ENCODE measurements around the gene SKIC8.
"Not testable (repeated sequence)": the region's sequence is repeated elsewhere in the genome, so short reads cannot be mapped to it uniquely, and the experiment has no call there.

SKIC8 gene

DNA sequence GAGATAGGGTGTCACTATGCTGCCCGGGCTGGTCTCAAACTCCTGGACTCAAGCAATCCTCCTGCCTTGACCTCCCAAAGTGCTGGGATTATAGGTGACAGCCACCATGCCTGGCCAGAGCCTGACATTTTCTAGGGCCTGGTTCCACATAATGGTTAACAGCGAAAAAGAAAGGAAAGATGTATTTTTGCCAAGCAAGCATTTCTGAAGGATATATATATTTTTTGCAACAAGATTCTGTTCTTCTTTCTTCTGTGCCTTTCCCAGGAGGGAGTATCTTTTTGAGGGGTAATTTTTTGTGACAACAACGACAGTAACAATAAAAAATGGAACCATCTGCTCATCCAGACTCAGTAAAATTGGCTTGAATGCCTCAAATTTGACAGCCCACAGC lies 43.4 kb downstream of the SKIC8 start:
- no peak for DNase-seq (ENCODE audit: low read depth in 3 of 3)

DNA sequence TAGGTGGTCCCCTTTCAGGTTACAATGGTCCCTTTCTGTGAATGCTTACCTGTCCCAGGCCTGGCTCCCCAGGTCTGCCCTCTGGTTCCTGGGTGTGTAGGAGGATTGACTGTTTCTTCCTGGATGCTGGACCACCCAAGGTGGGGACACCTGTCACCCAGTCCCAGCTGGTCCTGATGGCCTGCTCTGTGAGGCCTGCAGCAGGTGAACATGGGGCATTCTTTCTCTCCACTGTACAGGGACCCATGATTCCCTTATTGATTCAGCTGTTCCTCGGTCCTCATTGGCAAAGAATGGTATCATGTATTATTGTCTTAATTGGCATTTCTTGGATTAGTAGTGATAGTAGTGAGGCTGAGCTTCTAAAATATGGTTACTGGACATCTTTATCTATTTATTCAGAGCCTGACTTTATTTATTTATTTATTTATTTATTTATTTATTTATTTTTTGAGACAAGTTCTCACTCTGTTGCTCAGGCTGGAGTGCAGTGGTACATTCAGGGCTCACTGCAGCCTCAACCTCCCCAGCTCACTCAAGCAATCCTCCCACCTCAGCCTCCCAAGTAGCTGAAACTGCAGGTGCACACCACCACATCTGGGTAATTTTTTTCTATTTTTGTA lies 43.9 kb downstream of the SKIC8 start:
- no peak for DNase-seq (ENCODE audit: low read depth in 3 of 3)

DNA sequence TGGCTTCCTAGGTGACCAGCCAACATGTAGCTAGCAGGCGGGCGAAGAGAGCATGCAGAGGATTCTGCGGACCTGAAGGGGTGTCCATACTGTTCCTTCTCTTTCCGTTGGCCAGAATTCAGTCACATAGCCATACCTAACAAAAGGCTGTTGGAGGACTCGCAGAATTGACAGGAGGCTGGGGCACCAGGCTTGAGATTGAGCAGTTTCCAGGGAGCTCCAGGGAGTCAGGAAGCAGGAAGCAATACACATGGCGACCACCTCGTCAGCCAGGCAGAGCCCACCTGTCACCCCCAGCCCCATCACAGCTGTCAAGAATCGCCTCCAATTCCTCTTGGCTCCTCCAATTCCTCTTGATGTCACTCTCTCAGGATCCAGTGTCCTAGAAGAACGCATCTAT lies 48.3 kb downstream of the SKIC8 start:
- no peak for DNase-seq (ENCODE audit: low read depth in 3 of 3)

DNA sequence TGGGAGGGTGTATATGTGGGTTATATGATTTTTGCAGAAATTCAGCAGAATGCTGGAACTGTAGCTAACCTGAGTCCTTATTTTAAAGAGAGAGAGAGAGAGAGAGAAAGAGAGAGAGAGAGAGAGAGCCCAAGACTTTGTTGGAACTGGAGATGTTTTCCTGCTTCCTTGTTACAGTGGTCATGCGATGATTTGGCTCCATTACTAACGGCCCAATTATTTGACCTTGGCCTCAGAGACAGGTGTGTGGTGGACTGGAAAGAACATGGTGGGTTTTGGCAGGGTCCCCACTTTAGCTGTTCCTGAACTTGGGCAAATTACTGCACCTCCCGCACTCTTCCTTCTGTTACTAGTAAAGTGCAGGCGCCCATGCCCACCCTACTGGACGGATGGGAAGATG lies 50.3 kb downstream of the SKIC8 start:
- DNase-seq (ENCODE audit: low read depth in 3 of 3): no peak

DNA sequence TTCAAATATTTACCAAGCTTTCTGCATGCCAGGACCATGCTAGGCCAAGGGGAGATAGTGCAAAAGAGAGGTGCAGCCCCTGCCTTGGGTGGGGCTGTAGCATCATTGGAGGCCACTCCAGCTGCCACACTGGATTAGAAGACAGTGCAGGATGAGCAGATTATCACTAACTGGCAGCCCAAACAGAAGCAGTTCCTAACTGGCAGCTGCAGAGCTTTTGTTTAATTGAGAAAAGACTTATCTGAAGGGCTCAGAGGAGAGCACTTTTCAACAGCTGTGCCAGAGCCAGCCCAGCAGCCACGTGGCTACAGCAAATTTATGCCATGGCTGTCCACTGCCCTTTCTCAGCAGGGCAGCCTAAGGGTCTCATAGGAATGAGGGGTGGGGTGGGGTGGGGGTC lies 51.5 kb downstream of the SKIC8 start:
- no peak for DNase-seq (ENCODE audit: low read depth in 3 of 3)

- not testable (repeated sequence) for DNase-seq (ENCODE audit: low read depth in 3 of 3)
Measured at GRCh38 chr15:78245976-78246620, 53.3 kb downstream of the SKIC8 start.

DNA sequence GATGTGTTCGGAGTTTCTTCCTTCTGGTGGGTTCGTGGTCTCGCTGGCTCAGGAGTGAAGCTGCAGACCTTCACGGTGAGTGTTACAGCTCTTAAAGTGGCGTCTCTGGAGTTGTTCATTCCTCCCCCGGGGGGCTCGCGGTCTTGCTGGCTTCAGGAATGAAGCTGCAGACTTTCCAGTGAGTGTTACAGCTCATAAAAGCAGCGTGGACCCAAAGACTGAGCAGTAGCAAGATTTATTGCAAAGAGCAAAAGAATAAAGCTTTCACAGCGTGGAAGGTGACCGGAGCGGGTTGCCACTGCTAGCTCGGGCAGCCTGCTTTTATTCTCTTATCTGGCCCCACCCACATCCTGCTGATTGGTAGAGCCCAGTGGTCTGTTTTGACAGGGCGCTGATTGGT lies 54.0 kb downstream of the SKIC8 start:
- DNase-seq (ENCODE audit: low read depth in 3 of 3): not testable (repeated sequence)

DNA sequence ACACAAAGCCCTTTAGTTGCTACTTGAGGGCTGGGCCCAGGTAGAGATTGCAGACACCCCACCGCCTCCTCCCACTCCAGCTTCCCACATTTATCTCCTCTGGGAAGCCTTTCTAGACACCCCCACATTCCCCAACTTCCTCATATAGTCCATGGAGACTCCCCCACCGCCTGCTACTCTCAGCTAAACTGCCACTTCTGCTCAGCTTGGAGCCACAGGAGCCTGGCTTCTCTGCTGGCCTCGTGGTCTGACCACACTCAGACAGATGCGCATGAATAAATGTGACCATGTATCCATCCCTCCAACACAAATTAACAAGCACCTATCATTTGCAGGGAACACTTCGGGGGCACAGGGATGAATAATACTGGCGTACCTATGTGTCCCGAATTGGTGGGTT lies 54.5 kb downstream of the SKIC8 start:
- DNase-seq (ENCODE audit: low read depth in 3 of 3): no peak

DNA sequence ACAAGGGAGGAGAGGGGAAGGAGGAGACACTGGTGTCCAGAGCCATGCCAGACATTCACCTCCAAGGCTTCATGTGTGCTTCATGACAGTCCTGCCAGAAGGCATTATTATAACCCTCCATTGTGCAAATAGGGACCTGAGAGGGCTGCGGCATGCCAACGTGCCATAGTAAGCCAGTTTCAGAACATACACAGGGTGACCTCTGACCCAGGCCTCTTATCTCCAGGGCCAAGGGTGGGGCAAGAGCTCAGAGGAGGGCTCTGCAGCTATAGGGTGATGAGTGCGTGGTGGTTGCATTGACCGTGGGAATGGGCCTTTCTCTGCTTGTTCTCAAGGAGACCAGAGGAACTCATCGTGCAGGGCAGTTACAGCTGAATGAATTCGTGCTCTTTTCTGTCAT lies 55.3 kb downstream of the SKIC8 start:
- DNase-seq (ENCODE audit: low read depth in 3 of 3): no peak

DNA sequence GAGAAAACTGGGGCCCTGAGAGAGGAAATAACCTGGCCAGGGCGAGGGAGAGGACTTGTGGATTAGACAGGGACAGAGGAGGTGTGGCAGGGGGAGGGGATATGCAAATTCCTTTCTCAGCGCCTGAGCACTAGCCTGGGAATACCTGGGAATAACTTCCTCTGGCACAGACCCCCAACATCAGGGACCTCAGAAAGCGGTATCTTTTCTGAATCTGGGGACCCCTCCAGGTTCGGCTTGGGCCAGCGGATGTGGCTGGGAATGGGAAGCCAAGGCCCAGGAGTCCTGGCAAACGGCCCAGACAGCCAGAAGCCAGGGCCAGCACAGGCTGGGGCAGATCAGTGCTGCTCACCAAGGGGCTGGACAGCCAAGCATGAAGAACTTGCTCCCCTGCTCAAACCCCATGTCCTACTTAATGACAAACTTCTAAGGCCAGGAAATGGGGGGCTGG lies 55.9 kb downstream of the SKIC8 start:
- no peak for DNase-seq (ENCODE audit: low read depth in 3 of 3)

- DNase-seq (ENCODE audit: low read depth in 3 of 3): no peak
Measured at GRCh38 chr15:78243058-78243457, 56.4 kb downstream of the SKIC8 start.

DNA sequence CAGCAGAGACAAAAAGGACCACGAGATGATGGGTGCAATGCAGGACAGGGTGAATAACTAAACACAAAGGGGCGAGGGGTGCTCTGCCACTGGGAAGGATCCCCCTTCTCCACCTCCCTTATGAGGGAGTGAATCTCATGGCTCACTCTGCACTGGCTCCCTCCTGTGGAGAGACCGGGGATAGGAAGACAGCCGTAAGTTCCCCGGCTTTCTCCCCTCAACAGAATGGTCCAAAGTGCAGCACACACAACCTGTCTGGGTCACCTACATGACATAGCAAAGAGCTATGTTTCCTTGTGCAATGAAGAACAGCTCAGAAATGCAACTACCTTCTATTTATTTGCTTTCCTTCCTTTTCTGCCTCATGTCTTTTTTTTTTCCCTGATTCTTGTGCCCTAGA lies 57.3 kb downstream of the SKIC8 start:
- DNase-seq (ENCODE audit: low read depth in 3 of 3): no peak

DNA sequence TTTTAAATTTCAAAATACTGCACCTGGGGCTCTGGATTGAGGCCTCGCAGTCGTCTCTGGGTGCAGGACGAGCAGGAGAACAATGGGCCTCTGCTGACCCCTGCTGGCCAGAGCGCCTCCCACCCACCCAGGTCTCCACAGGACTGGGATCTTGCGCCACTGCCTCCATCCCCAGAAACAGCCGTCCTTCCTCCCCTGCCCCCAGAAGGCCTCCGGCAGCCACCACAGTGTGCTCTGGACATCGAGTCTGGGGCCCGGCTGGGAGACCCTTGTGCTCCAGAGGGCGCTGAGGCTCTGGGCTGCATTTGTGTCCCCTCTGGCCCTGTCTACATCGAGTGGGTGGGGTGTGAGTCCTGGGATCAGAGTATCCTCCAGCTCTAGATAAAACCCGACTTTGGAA lies 58.4 kb downstream of the SKIC8 start:
- peak; percentile 63 to 80 (median 72) for DNase-seq (ENCODE audit: low read depth in 3 of 3)

DNA sequence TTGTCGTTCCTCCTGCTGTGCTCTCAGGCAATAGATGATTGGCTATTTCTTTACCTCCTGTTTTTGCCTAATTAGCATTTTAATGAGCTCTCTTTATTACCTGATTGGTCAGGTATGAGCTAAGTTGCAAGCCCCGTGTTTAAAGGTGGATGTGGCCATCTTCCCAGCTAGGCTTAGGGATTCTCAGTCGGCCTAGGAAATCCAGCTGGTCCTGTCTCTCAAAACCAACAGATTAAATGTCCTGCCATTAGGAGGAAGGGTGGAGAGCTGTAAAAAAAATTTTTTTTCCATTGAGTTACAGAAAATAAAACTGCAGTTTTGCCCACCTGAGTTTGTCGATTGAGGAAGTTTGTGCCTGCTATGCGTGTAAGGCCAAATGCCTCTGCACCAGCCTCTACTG lies 59.6 kb downstream of the SKIC8 start:
- DNase-seq (ENCODE audit: low read depth in 3 of 3): no peak

DNA sequence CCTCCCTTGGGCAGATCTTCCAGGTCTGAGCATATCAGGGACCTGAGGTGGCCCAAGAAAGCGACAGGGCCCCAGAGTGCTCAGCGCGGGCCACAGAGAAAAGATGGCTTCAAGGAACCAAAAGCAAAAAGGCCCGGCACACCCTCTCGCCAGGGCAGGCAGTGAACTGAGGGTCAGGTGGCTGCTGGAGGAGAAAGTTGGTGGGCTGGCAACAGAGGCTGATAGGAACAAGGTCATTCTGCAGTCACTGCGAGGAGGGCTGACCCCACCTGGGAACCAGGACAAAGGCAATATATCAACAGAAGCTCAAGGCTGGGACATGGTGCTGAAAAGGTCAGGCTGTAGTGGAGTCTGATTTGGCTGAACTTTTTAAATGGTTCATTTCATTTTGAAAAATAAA lies 62.3 kb downstream of the SKIC8 start:
- DNase-seq (ENCODE audit: low read depth in 3 of 3): no peak

DNA sequence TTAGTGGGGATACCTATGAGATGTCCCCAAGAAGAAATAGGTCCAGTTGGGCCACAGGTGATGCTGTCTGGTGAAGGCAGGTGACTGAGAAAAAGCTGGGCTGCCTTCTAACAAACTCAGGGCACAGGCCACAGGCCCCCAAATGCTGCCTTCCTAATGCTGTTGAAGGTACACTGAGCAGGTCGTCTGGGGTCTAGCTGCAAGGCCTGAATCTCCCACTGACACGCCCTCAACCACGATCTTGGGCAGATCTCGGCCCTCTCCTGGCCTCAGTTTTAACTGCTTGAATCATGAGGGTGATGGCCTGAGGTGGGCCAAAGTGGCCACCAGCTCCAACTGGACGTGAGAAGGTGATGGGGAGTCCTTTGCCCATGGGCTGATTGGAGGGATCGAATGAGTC lies 62.9 kb downstream of the SKIC8 start:
- no peak for DNase-seq (ENCODE audit: low read depth in 3 of 3)

- DNase-seq (ENCODE audit: low read depth in 3 of 3): no peak
Measured at GRCh38 chr15:78234515-78235040, 64.8 kb downstream of the SKIC8 start, which contains the start of gene ACSBG1. TSS of gene ACSBG1 (minus strand) at chr15:78234565. CDS start at chr15:78234501, 64 bp downstream.

DNA sequence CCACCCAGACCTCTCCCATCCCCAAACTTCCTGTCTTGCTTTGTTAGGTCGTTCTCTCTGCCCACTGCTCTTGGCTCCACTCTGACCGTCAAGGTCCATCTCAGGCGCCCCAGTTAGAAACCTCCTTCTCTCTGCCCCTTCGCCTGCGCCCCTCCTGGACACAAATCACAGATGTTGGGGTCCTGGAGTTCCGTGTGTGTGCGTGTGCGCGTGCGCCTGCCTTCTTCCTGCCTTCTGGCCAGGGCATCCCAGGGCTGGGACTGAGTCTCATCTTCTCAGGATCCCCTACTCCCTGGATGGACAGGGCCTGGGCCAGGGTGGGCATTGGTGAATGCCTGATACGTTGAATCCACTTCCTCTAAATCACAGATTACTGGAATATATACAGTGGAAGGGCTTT lies 65.9 kb downstream of the SKIC8 start:
- DNase-seq (ENCODE audit: low read depth in 3 of 3): no peak
